Activated CD4-positive, alpha-beta T cell treated with anti-CD3 and anti-CD28 coated beads for 48 hours (primary cell): Measurements from ENCODE around the gene LCN10.
"Not testable (repeated sequence)": the region's sequence is repeated elsewhere in the genome, so short reads cannot be mapped to it uniquely, and the experiment has no call there.

Experiments
- DNase-seq: peaks from one replicate; pipeline ENCODE4 v3.0.0-alpha.2; 2020

LCN10 gene

GRCh38 chr9:136717399-136717798 is 25.3 kb downstream of the LCN10 start:
- no peak for DNase-seq

- no peak for DNase-seq
Measured at GRCh38 chr9:136714893-136715274, 27.9 kb downstream of the LCN10 start.

GRCh38 chr9:136714096-136714892 is 28.4 kb downstream of the LCN10 start:
- DNase-seq = no peak

GRCh38 chr9:136713550-136713949 is 29.2 kb downstream of the LCN10 start:
- DNase-seq = no peak

- DNase-seq = no peak
Measured at GRCh38 chr9:136712690-136713544, 29.8 kb downstream of the LCN10 start.

- no peak for DNase-seq
Measured at GRCh38 chr9:136711751-136712689, 30.7 kb downstream of the LCN10 start, which contains the start of gene DIPK1B. Gene DIPK1B (plus strand): TSS chr9:136712572. CDS start chr9:136712666, 94 bp downstream.

- DNase-seq = not testable (repeated sequence)
Measured at GRCh38 chr9:136711219-136711648, 31.5 kb downstream of the LCN10 start.

- DNase-seq = no peak
Measured at GRCh38 chr9:136710543-136710942, 32.2 kb downstream of the LCN10 start.

- DNase-seq = no peak
Measured at GRCh38 chr9:136709454-136710109, 33.2 kb downstream of the LCN10 start.

- no peak for DNase-seq
Measured at GRCh38 chr9:136707849-136708517, 34.8 kb downstream of the LCN10 start.

- no peak for DNase-seq
Measured at GRCh38 chr9:136707011-136707410, 35.7 kb downstream of the LCN10 start.

GRCh38 chr9:136705564-136705963 is 37.2 kb downstream of the LCN10 start:
- no peak for DNase-seq

- DNase-seq = not testable (repeated sequence)
Measured at GRCh38 chr9:136704741-136705140, 38.0 kb downstream of the LCN10 start.

GRCh38 chr9:136703276-136703860 is 39.4 kb downstream of the LCN10 start:
- DNase-seq = no peak

GRCh38 chr9:136701668-136702053 is 41.1 kb downstream of the LCN10 start:
- DNase-seq = no peak

GRCh38 chr9:136700959-136701667 is 41.6 kb downstream of the LCN10 start:
- peak; percentile 87 for DNase-seq

- DNase-seq = no peak
Measured at GRCh38 chr9:136700304-136700703, 42.4 kb downstream of the LCN10 start.

GRCh38 chr9:136698635-136699246 is 44.0 kb downstream of the LCN10 start:
- no peak for DNase-seq

- DNase-seq = no peak
Measured at GRCh38 chr9:136697821-136698526, 44.8 kb downstream of the LCN10 start.
